ENCODE measurements around the gene ART3.

GRCh38 chr4:76087007-76087769, 12.7 kb downstream of the ART3 start:
- TF ChIP-seq, protein P1, sequence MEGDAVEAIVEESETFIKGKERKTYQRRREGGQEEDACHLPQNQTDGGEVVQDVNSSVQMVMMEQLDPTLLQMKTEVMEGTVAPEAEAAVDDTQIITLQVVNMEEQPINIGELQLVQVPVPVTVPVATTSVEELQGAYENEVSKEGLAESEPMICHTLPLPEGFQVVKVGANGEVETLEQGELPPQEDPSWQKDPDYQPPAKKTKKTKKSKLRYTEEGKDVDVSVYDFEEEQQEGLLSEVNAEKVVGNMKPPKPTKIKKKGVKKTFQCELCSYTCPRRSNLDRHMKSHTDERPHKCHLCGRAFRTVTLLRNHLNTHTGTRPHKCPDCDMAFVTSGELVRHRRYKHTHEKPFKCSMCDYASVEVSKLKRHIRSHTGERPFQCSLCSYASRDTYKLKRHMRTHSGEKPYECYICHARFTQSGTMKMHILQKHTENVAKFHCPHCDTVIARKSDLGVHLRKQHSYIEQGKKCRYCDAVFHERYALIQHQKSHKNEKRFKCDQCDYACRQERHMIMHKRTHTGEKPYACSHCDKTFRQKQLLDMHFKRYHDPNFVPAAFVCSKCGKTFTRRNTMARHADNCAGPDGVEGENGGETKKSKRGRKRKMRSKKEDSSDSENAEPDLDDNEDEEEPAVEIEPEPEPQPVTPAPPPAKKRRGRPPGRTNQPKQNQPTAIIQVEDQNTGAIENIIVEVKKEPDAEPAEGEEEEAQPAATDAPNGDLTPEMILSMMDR (IDR thresholded peaks at IDR 0.05), result no peak
- TF ChIP-seq ELF4 (CRISPR knock-in tag; IDR thresholded peaks at IDR 0.05; ENCODE audit: low read depth) (no peak), TEAD4 (CRISPR knock-in tag; IDR thresholded peaks at IDR 0.05) (no peak), E2F5 (CRISPR knock-in tag; IDR thresholded peaks at IDR 0.05) (no peak), JUN (CRISPR knock-in tag; IDR thresholded peaks at IDR 0.05) (no peak), RELA (CRISPR knock-in tag; IDR thresholded peaks at IDR 0.05; ENCODE audit: borderline replicate concordance) (no peak), NR2C2 (CRISPR knock-in tag; IDR thresholded peaks at IDR 0.05) (no peak)
- TF ChIP-seq, protein P2, sequence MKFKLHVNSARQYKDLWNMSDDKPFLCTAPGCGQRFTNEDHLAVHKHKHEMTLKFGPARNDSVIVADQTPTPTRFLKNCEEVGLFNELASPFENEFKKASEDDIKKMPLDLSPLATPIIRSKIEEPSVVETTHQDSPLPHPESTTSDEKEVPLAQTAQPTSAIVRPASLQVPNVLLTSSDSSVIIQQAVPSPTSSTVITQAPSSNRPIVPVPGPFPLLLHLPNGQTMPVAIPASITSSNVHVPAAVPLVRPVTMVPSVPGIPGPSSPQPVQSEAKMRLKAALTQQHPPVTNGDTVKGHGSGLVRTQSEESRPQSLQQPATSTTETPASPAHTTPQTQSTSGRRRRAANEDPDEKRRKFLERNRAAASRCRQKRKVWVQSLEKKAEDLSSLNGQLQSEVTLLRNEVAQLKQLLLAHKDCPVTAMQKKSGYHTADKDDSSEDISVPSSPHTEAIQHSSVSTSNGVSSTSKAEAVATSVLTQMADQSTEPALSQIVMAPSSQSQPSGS (CRISPR knock-in tag; IDR thresholded peaks at IDR 0.05; ENCODE audit: borderline replicate concordance, low read depth), result no peak
